Activated T-helper 9 cell treated with anti-CD3 and anti-CD28 coated beads, Interleukin-2, amount 50 U/mL, for 16 hours (primary cell): ENCODE results near the gene DOP1A.
A peak's percentile ranks its signal among the peaks of the same experiment; 100 is the strongest.

Experiments
- DNase-seq: peaks from one replicate; pipeline ENCODE4 v3.0.0-alpha.2; 2020; ENCODE audit warnings: low read depth

DOP1A gene, protein sequence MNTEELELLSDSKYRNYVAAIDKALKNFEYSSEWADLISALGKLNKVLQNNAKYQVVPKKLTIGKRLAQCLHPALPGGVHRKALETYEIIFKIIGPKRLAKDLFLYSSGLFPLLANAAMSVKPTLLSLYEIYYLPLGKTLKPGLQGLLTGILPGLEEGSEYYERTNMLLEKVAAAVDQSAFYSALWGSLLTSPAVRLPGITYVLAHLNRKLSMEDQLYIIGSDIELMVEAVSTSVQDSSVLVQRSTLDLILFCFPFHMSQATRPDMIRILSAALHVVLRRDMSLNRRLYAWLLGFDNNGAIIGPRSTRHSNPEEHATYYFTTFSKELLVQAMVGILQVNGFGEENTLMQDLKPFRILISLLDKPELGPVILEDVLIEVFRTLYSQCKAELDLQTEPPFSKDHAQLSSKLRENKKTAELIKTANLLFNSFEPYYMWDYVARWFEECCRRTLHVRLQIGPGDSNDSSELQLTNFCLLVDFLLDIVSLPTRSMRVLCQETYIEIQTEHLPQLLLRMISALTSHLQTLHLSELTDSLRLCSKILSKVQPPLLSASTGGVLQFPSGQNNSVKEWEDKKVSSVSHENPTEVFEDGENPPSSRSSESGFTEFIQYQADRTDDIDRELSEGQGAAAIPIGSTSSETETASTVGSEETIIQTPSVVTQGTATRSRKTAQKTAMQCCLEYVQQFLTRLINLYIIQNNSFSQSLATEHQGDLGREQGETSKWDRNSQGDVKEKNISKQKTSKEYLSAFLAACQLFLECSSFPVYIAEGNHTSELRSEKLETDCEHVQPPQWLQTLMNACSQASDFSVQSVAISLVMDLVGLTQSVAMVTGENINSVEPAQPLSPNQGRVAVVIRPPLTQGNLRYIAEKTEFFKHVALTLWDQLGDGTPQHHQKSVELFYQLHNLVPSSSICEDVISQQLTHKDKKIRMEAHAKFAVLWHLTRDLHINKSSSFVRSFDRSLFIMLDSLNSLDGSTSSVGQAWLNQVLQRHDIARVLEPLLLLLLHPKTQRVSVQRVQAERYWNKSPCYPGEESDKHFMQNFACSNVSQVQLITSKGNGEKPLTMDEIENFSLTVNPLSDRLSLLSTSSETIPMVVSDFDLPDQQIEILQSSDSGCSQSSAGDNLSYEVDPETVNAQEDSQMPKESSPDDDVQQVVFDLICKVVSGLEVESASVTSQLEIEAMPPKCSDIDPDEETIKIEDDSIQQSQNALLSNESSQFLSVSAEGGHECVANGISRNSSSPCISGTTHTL (N-terminal part only)

DNA sequence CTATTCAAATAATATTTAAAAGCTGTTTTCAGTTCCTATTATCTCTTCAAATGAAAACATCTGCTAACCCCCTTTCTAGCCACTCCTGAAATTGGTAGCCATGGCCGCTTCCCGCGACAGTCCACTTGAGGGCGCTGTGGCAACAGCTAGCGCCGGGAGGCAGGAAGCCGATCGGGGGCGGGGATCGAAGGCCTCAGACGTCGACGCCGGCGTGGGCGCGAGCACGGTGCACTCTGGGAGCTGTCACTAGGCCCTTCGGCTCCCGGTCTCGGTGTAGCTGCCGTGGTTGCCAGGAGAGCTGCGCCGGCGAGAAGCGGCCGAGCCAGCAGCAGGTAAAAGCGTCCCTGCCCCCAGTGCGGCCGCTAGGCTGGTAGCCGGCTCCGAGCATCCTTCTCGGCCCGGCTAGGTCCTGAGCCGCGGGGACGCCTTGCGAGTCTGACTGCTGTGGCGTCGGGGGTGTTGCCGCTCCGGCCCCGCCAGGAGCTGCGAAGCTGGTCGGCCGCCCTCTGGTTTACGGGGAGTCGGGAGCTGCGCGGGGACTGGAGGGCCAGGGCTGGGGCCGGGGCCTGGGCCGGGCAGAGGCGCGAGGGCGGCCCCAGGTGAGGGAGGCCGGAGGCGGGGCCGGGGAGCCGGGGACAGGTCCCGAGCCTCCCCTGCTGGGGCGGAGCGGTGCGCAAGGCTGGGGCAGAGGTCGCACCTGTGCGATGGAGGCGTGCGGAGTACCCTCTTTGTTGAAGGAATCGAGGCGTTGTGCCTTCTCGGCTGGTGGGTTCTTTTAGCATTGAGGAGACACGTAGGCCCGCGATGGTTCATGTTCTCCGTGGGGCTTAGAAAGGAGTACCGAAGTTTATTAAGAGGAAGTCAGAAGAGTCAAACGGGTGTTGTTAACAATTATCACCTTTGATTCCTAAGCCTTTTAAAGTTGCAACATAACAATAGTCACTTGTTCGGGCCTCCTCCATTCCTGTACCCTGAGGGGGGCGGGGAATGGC is at the start of gene DOP1A:
DOP1A (plus strand) TSS at position 224 of the 992 bp plus-strand sequence. CDS start 29,307 bp downstream, outside the sequence.
- DNase-seq, result peak; percentile 97

- DNase-seq, result no peak
Observed at GRCh38 chr6:83019741-83020140, 47.7 kb upstream of the DOP1A start.

- no peak for DNase-seq
Observed at GRCh38 chr6:83031689-83032088, 35.8 kb upstream of the DOP1A start.

- no peak for DNase-seq
Observed at GRCh38 chr6:83038246-83038645, 29.2 kb upstream of the DOP1A start.

DNA sequence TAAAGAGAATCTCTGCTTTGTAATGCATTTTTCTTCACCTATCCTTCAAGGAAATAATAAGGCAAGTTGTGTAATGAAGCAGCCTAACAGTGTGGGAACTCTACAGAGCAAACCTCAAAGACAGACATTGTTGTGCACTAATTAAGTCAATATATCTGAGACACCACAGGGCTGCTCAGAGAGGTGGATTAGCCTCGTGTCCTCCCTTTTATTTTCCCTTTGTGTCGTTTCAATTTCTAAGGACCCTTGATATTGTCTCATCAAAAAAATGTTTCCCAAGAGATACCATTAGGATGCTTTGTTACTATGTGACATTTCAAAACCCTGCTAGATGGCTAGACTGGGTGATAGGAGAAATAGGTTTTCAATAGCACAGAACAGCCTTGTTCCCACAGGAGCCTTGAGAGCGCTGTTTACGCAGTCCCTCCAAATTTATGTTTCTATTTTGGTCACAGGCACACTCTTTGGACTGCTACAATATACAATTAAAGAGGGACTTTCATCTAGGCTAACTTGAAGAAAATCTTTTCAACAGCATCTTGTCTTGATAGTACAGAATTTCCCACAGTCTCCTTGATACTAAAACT is 24.9 kb upstream of the DOP1A start:
- no peak for DNase-seq

DNA sequence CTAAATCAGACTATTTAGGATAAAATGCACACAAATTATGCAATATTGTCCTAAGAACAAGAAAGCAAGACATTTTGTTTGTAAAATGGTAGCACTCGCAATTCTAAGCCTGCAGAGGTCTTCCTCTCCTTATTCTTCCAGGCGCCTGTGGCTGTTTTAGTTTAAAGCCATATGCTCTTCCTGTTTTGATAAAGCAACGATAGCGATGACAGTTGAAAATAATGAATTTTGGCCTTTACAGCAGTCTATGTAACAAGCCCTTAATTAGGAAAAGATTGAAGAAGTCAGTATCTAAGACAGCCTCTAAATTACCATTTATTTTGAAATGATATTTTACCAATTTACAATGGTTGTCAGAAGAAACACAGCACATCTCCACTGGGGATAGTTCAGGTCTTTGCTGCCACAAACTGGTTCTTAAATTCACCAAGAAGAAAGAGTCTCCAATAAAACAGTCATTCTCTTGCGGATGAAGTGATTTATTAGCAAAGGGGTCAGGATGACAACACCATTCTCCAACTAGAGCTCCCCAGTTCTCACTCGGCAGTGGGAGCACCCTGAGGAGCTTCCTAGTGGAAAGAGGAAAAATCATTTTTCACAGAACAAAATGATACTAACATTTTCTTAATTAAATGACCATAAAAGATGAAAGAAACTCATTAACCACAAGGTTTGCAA is 23.2 kb upstream of the DOP1A start:
- no peak for DNase-seq

- DNase-seq, result no peak
Observed at GRCh38 chr6:83047065-83047754, 20.3 kb upstream of the DOP1A start.

DNA sequence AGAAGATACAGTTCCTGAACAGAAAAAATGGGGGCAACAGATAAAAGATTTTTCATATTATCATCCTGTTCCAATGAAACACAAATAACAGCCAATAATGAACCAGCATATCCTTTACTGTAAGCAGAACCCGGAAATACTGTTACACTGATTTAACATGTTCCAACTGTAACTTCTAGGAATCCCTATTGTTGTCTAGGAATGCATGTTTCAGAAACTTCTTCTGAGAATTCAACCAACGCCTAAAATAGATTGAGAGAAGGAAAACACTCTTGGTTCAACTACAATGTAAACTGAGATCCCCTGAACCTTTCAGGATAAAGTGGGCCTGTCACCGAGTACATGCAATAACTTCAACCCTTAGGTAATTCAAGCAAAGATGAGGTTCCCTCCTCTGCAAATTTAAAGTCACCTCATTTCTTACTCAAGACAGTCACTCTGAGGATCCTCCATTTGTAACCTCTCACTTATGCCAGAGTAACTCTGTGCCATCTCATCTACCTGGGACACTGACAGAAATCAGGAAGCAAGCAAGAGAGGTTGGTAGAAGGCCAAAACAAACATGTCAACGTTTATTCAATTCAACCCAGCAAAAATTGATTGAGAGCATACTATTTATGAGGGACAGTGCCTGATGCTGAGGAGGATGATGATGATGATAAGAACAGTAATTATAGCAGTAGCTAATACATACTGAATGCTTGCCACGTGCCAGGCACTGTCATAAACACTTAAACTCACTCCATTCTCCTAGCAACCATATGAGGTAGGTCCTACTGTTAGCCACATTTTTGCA is 15.9 kb upstream of the DOP1A start:
- no peak for DNase-seq

- no peak for DNase-seq
Observed at GRCh38 chr6:83053678-83054077, 13.8 kb upstream of the DOP1A start.

GRCh38 chr6:83055366-83055964 is 12.0 kb upstream of the DOP1A start:
- DNase-seq, result no peak

- DNase-seq, result no peak
Observed at GRCh38 chr6:83057705-83058321, 9.7 kb upstream of the DOP1A start.

- no peak for DNase-seq
Observed at GRCh38 chr6:83061190-83061589, 6.3 kb upstream of the DOP1A start.

- no peak for DNase-seq
Observed at GRCh38 chr6:83062225-83062624, 5.2 kb upstream of the DOP1A start.

DNA sequence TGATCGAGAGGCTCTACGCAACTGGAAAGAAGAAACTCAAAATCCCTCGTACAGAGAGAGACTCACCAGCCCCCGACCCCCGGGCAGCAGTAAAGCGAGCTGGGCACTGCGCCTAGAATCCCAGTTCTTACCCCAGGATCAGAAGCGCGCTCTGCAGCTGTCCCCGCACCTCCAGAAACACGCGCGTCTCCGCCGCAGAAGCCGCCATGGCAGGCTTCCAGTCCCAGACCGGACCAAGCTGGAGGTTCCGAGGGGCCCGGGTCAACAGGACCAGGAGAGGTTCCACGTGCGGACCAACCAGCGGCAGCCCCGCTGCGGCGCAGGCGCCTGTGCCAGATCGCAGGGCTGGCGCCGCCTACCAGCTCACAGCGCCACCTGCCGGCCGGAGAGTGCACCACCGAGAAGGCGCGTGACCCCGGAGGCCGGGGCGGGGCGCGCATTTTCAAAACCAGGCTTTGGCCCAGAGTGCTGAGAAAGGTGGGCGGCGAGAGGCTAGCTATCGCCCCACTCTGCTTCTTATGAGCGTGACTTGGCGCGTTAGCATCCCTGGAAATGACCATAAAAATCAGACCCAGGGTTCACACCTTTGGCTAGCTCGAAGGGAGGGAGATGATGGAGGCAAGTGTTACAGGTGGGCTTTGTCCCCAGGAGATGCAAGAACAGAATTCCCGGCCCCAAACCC is 1.8 kb upstream of the DOP1A start, which contains the start of gene UBE3D:
UBE3D (minus strand) TSS at position 331 of the 682 bp plus-strand sequence; CDS start at position 208, 123 bp downstream.
- peak; percentile 90 for DNase-seq

DNA sequence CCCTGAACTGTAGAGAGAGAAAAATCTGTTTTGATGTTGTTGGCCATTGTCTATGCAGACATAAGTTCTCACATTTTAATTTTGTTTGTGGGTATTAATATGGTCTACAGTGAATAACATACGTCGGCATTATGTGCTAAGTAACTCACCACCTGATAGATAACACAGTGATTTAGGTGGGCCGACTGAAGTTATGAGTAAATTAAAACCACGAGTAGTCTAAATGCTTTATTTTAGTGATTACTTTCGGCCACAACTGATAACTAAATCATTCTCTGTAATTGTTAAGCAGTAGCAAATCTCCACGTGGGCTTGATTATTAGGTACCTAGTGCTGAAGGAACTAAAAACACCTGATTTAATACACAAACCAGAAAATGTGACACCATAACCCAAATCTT is 1.1 kb downstream of the DOP1A start:
- no peak for DNase-seq

DNA sequence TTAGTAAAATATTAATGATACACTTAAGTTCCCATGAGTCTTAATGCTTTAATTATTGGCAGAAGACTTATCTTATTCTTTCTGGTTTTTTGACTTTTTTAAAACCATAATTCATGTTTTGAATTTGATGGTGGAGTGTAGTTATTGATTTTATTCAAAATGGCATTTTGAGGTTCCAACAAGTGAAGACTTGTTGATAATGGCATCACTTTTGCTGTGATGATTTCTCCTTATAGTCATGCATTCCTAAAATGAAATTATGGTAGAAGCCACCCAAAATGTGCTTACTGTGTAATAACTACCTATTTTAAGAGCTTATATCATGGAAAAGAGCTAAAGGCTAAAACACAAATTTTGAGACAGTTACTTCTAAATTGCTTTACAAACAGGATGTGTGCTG is 2.2 kb downstream of the DOP1A start:
- DNase-seq, result no peak

DNA sequence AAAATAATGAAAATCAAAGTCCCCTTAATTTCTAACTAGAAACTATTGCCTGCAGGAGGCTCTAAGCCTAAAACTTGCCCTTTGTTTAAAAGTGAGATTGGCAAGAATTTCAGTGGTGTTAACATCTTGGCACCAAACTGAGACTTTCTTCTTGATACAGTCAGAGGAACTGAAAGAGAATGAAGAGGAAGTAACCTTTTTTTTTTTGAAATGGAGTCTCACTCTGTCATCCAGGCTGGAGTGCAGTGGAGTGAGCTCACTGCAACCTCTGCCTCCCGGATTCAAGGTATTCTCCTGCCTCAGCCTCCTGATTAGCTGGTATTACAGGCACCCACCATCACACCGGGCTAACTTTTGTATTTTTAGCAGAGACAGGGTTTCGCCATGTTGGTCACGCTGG is 3.6 kb downstream of the DOP1A start:
- DNase-seq, result no peak
